ENCODE measurements around the gene PAGE5.

DNA sequence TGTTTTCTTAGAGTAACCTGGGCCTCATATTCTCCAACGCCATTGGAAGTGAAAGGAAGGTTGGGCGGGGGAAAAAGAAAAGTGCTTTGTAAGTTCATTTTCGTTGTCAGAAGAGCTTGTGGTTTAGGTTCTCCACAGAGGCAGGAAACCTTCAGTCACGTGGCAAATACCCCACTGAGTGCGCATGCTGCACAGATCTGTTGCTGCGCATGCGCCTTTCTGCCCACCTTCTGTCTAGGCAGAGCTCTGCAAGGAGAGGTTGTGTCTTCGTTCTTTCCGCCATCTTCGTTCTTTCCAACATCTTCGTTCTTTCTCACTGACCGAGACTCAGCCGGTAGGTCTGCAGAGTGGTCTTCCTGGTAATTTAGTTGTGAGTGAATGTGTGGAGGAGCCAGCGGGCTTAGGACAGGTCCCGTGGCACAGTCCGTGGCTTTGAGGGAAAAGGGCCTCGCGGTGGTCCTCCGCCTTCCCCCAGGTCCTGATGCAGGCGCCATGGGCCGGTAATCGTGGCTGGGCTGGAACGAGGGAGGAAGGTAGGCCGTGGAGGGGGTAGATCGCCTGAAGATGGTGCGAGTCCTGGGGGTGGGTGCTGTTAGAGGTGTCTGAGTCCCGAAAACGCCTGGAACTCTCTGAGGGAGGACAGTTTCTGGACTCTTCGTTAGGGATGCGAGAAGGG, at the start of gene PAGE5:
- TF ChIP-seq, protein P1, sequence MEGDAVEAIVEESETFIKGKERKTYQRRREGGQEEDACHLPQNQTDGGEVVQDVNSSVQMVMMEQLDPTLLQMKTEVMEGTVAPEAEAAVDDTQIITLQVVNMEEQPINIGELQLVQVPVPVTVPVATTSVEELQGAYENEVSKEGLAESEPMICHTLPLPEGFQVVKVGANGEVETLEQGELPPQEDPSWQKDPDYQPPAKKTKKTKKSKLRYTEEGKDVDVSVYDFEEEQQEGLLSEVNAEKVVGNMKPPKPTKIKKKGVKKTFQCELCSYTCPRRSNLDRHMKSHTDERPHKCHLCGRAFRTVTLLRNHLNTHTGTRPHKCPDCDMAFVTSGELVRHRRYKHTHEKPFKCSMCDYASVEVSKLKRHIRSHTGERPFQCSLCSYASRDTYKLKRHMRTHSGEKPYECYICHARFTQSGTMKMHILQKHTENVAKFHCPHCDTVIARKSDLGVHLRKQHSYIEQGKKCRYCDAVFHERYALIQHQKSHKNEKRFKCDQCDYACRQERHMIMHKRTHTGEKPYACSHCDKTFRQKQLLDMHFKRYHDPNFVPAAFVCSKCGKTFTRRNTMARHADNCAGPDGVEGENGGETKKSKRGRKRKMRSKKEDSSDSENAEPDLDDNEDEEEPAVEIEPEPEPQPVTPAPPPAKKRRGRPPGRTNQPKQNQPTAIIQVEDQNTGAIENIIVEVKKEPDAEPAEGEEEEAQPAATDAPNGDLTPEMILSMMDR (IDR thresholded peaks at IDR 0.05): no peak
- no peak for TF ChIP-seq POLR2A (IDR thresholded peaks at IDR 0.05)

Data from upper lobe of left lung (tissue), 4 donors.